HepG2 (cell line): ENCODE data around the gene SLC13A5. TPM values are rescaled to one million over a fixed set of nuclear protein-coding genes. Genes with fewer than 3 reads are reported as not detected.
A peak's percentile ranks its signal among the peaks of the same experiment; 100 is the strongest.

Source experiments
- CAMTA2 ChIP-seq: sonication (generic); formaldehyde crosslinking; IDR thresholded peaks from 2 replicates; pipeline ENCODE4 v1.4.0; 2020; ENCODE audit warnings: mild to moderate bottlenecking, missing genetic modification reagents, borderline replicate concordance
- GATA4 ChIP-seq: sonication (generic); IDR thresholded peaks from 2 replicates; pipeline ENCODE4 v1.6.1; 2016; ENCODE audit warnings: antibody characterized with exemption, low read depth, borderline replicate concordance
- GPN1 ChIP-seq: sonication (generic); formaldehyde crosslinking; IDR thresholded peaks from 2 replicates; pipeline ENCODE4 v1.5.1; 2020; ENCODE audit warnings: missing genetic modification reagents, borderline replicate concordance
- IKZF5 ChIP-seq: IDR thresholded peaks from 2 replicates; pipeline ENCODE4 v1.6.1; 2018; ENCODE audit warnings: missing genetic modification reagents, mild to moderate bottlenecking, missing compliant biosample characterization
- MIER3 ChIP-seq: IDR thresholded peaks from 2 replicates; pipeline ENCODE4 v1.6.1; 2016; ENCODE audit warnings: missing compliant biosample characterization, borderline replicate concordance
- NFAT5 ChIP-seq: sonication (generic); formaldehyde crosslinking; IDR thresholded peaks from 2 replicates; pipeline ENCODE4 v1.4.0; 2020; ENCODE audit warnings: missing genetic modification reagents
- PAXIP1 ChIP-seq: sonication (generic); formaldehyde crosslinking; conservative IDR thresholded peaks from 2 replicates; pipeline ENCODE4 v1.4.0; 2020; ENCODE audit warnings: mild to moderate bottlenecking, missing genetic modification reagents, moderate library complexity
- PHF8 ChIP-seq: sonication (generic); formaldehyde crosslinking; IDR thresholded peaks from 2 replicates; pipeline ENCODE4 v1.5.0; 2020; ENCODE audit warnings: missing genetic modification reagents
- TEAD2 ChIP-seq: sonication (generic); formaldehyde crosslinking; IDR thresholded peaks from 2 replicates; pipeline ENCODE4 v1.9.0; 2021; ENCODE audit warnings: missing genetic modification reagents
- TP53 ChIP-seq: sonication (generic); formaldehyde crosslinking; conservative IDR thresholded peaks from 2 replicates; pipeline ENCODE4 v1.4.0; 2020; ENCODE audit warnings: missing genetic modification reagents
- ZKSCAN1 ChIP-seq: fragments of 150-350 bp; IDR thresholded peaks from 2 replicates; pipeline ENCODE4 v1.6.1; 2014; ENCODE audit warnings: low read length
- ZNF10 ChIP-seq: sonication (generic); formaldehyde crosslinking; IDR thresholded peaks from 2 replicates; pipeline ENCODE4 v1.4.0; 2020; ENCODE audit warnings: mild to moderate bottlenecking, low read depth, missing genetic modification reagents, borderline replicate concordance
- ZNF136 ChIP-seq: sonication (generic); formaldehyde crosslinking; IDR thresholded peaks from 2 replicates; pipeline ENCODE4 v1.8.1; 2022; ENCODE audit warnings: low read depth, mild to moderate bottlenecking, moderate library complexity, missing genetic modification reagents
- polyA plus RNA-seq, 8 experiments: library from polyadenylated mRNA; depleted of rRNA in 3 of 8; stranded (reverse) in 7 of 8; unstranded in 1 of 8; fragments of >200 nt; fragmentation: Illumina TruSeq in 4 of 8; extraction: Trizol in 4 of 8; gene quantifications; 2 replicates each; pipeline versions ENCODE4 v1.2.1 to v1.2.3, GENCODE V29; 2011 to 2016; ENCODE audit warnings: low read depth in 4 of 8, missing spikeins in 1 of 8, mixed read lengths in 1 of 8; ENCODE audit not compliant: insufficient read depth in 1 of 8
- total RNA-seq, 5 experiments: library from RNA; depleted of rRNA; stranded (reverse); fragments of >200 nt; fragmentation: Illumina TruSeq; extraction: Trizol; gene quantifications; 2 replicates each; pipeline ENCODE4 v1.2.3, GENCODE V29; 2016; ENCODE audit warnings: low read depth in 1 of 5

The SLC13A5 gene
- total and polyA plus RNA-seq, 2 of the 13 experiments (the other 11 are each of a cell fraction or from before 2014, with no cell fraction given) = 42.8 to 310 TPM

GRCh38 chr17:6713130-6713917 is at the start of gene SLC13A5 (continued):
- TF ChIP-seq NFAT5 (CRISPR knock-in tag) (peak; percentile 78), PHF8 (CRISPR knock-in tag) (peak; percentile 44), GATA4 (peak; percentile 70; the same call in 1 of the 2 replicates), IKZF5 (CRISPR knock-in tag) (peak; percentile 93), GPN1 (no peak), ZNF10 (CRISPR knock-in tag) (no peak), ZNF136 (CRISPR knock-in tag) (peak; percentile 42; the same call in 1 of the 2 replicates), ZKSCAN1 (no peak), TEAD2 (0 out of 2 replicates have a peak, but pooled peaks have one; percentile 44), TP53 (CRISPR knock-in tag) (0 out of 2 replicates have a peak, but pooled peaks have one; percentile 29), CAMTA2 (CRISPR knock-in tag) (0 out of 2 replicates have a peak, but pooled peaks have one; percentile 66), PAXIP1 (CRISPR knock-in tag) (peak; percentile 66), MIER3 (peak; percentile 83; the same call in 1 of the 2 replicates)
